Stimulated activated CD8-positive, alpha-beta memory T cell treated with anti-CD3 and anti-CD28 coated beads, Interleukin-12 subunit alpha, Interleukin-12 subunit beta, amount 100 ng/mL, for 4 hours (primary cell): ENCODE data around the gene BAHD1.
"Not testable (repeated sequence)": the region's sequence is repeated elsewhere in the genome, so short reads cannot be mapped to it uniquely, and the experiment has no call there.

ENCODE experiments used
- DNase-seq: peaks from one replicate; pipeline ENCODE4 v3.0.0-alpha.2; 2020; ENCODE audit warnings: low read depth

BAHD1 gene

GRCh38 chr15:40445421-40445922, 4.7 kb downstream of the BAHD1 start:
- DNase-seq: no peak

- no peak for DNase-seq
Observed at GRCh38 chr15:40446144-40446543, 5.4 kb downstream of the BAHD1 start.

- DNase-seq: no peak
Observed at GRCh38 chr15:40448354-40448753, 7.6 kb downstream of the BAHD1 start.

GRCh38 chr15:40449275-40449674, 8.5 kb downstream of the BAHD1 start:
- DNase-seq: no peak

- DNase-seq: no peak
Observed at GRCh38 chr15:40450047-40450446, 9.3 kb downstream of the BAHD1 start.

- DNase-seq: no peak
Observed at GRCh38 chr15:40451527-40452158, 10.9 kb downstream of the BAHD1 start.

GRCh38 chr15:40452296-40453090, 11.7 kb downstream of the BAHD1 start:
- no peak for DNase-seq

- DNase-seq: not testable (repeated sequence)
Observed at GRCh38 chr15:40453941-40454340, 13.2 kb downstream of the BAHD1 start.

- no peak for DNase-seq
Observed at GRCh38 chr15:40454904-40455391, 14.2 kb downstream of the BAHD1 start.

- no peak for DNase-seq
Observed at GRCh38 chr15:40456299-40456712, 15.6 kb downstream of the BAHD1 start.

- no peak for DNase-seq
Observed at GRCh38 chr15:40456738-40457137, 16.0 kb downstream of the BAHD1 start.

- no peak for DNase-seq
Observed at GRCh38 chr15:40458495-40459371, 18.0 kb downstream of the BAHD1 start.

GRCh38 chr15:40459391-40460015, 18.8 kb downstream of the BAHD1 start:
- DNase-seq: no peak

- no peak for DNase-seq
Observed at GRCh38 chr15:40460404-40460803, 19.7 kb downstream of the BAHD1 start.

GRCh38 chr15:40461958-40462357, 21.2 kb downstream of the BAHD1 start:
- DNase-seq: no peak

- no peak for DNase-seq
Observed at GRCh38 chr15:40463279-40463678, 22.5 kb downstream of the BAHD1 start.

- no peak for DNase-seq
Observed at GRCh38 chr15:40463886-40464545, 23.3 kb downstream of the BAHD1 start.

- DNase-seq: no peak
Observed at GRCh38 chr15:40464595-40465185, 23.9 kb downstream of the BAHD1 start.

GRCh38 chr15:40465939-40466338, 25.2 kb downstream of the BAHD1 start:
- DNase-seq: no peak

GRCh38 chr15:40466426-40467260, 25.9 kb downstream of the BAHD1 start:
- DNase-seq: no peak
